HCT116 (cell line): ENCODE data around the gene REXO4.

Source experiments
- ATF3 ChIP-seq: IDR thresholded peaks from 2 replicates; pipeline ENCODE4 v1.6.1; 2012
- CTCF ChIP-seq, 3 experiments: fragments of 200-600 bp in 1 of 3; sonication (generic) in 1 of 3; IDR thresholded peaks in 2 of 3; conservative IDR thresholded peaks in 1 of 3; 2 replicates each; pipeline ENCODE4 v1.5.1; 2012 to 2017; ENCODE audit warnings: low read depth in 2 of 3, low read length in 2 of 3, antibody characterized with exemption in 1 of 3, borderline replicate concordance in 1 of 3, control low read depth in 1 of 3, mild to moderate bottlenecking in 1 of 3, mixed read lengths in 1 of 3, mixed run types in 1 of 3, moderate library complexity in 1 of 3; ENCODE audit not compliant: insufficient read depth in 1 of 3
- EGR1 ChIP-seq: IDR thresholded peaks from 2 replicates; pipeline ENCODE4 v1.6.1; 2012; ENCODE audit warnings: low read depth
- EZH2 ChIP-seq: fragments of 200-600 bp; sonication (generic); IDR thresholded peaks from 2 replicates; pipeline ENCODE4 v1.6.1; 2017; ENCODE audit warnings: antibody characterized with exemption, mixed run types
- EZH2phosphoT487 ChIP-seq: fragments of 200-600 bp; IDR thresholded peaks from 2 replicates; pipeline ENCODE4 v1.6.1; 2018; ENCODE audit warnings: antibody characterized with exemption, borderline replicate concordance
- JUND ChIP-seq: IDR thresholded peaks from 2 replicates; pipeline ENCODE4 v1.6.1; 2012
- POLR2A ChIP-seq: IDR thresholded peaks from 2 replicates; pipeline ENCODE4 v1.7.0; 2011; ENCODE audit warnings: borderline replicate concordance; ENCODE audit not compliant: insufficient read depth, insufficient read length; ENCODE audit errors: extremely low read depth
- REST ChIP-seq: IDR thresholded peaks from 2 replicates; pipeline ENCODE4 v1.6.1; 2012; ENCODE audit warnings: low read depth
- SP1 ChIP-seq: IDR thresholded peaks from 2 replicates; pipeline ENCODE4 v1.6.1; 2012; ENCODE audit warnings: low read depth
- ZBTB33 ChIP-seq: IDR thresholded peaks from 2 replicates; pipeline ENCODE4 v1.6.1; 2011; ENCODE audit warnings: mild to moderate bottlenecking, low read length, moderate library complexity; ENCODE audit not compliant: insufficient replicate concordance; ENCODE audit errors: extremely low read depth

DNA sequence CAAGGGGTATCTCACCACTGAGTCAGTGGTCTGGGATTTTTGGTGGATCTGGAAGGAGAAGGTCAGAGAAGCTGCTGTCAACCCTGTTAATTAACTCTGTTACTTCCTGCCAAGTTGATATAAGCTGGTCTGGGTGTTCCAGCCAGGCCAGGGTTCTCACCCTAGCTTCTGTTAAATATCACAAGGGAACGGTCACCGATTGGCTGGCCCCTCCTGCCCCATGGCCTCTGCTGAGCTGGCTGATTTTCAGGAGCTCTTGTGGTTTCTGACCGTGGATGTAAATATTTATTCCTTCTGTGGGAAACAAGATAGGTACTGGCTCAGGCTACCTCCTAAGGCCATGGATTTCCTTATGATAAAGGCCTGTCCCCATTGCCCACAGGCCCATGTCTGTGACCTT is 5.4 kb upstream of the REXO4 start:
- TF ChIP-seq ATF3, result no peak
- TF ChIP-seq ZBTB33, result no peak
- no peak for TF ChIP-seq REST
- no peak for TF ChIP-seq CTCF (IDR thresholded peaks at IDR 0.05 in 2 of 3, conservative IDR thresholded peaks at IDR 0.05 in 1 of 3; ENCODE audit: borderline replicate concordance in 1 of 3, insufficient read depth in 1 of 3, low read depth in 2 of 3, low read length in 2 of 3)
- no peak for TF ChIP-seq EZH2phosphoT487
- TF ChIP-seq POLR2A, result no peak
- TF ChIP-seq EZH2, result no peak
- TF ChIP-seq JUND, result no peak
- no peak for TF ChIP-seq EGR1
- no peak for TF ChIP-seq SP1
